Activated T-cell treated with anti-CD3 and anti-CD28 coated beads for 4 hours (primary cell): Measurements from ENCODE around the gene CALHM4.

Source experiments
- DNase-seq: peaks from one replicate; pipeline ENCODE4 v3.0.0-alpha.2; 2020

Gene CALHM4

GRCh38 chr6:116553451-116553850, at the start of gene CALHM4:
Gene CALHM4, plus strand, starts transcription at chr6:116553751. Its CDS starts 43 bp downstream, at chr6:116553794.
- no peak for DNase-seq

GRCh38 chr6:116507324-116507723, 46.2 kb upstream of the CALHM4 start:
- DNase-seq = no peak

- no peak for DNase-seq
Observed at GRCh38 chr6:116508527-116508926, 45.0 kb upstream of the CALHM4 start.

- no peak for DNase-seq
Observed at GRCh38 chr6:116511424-116512110, 42.0 kb upstream of the CALHM4 start, which contains the start of gene CALHM5. Gene CALHM5, plus strand, starts transcription at chr6:116511639. Its CDS starts 58 bp downstream, at chr6:116511697.

- no peak for DNase-seq
Observed at GRCh38 chr6:116512111-116512559, 41.4 kb upstream of the CALHM4 start.

GRCh38 chr6:116512734-116513133, 40.8 kb upstream of the CALHM4 start:
- DNase-seq = no peak

- DNase-seq = no peak
Observed at GRCh38 chr6:116513224-116513875, 40.2 kb upstream of the CALHM4 start.

GRCh38 chr6:116514111-116514510, 39.4 kb upstream of the CALHM4 start:
- no peak for DNase-seq

GRCh38 chr6:116515141-116515540, 38.4 kb upstream of the CALHM4 start:
- no peak for DNase-seq

- DNase-seq = no peak
Observed at GRCh38 chr6:116518621-116519368, 34.8 kb upstream of the CALHM4 start.

GRCh38 chr6:116522896-116523295, 30.7 kb upstream of the CALHM4 start:
- DNase-seq = no peak

GRCh38 chr6:116524236-116524635, 29.3 kb upstream of the CALHM4 start:
- DNase-seq = no peak

GRCh38 chr6:116528133-116528532, 25.4 kb upstream of the CALHM4 start:
- no peak for DNase-seq

- no peak for DNase-seq
Observed at GRCh38 chr6:116528780-116529179, 24.8 kb upstream of the CALHM4 start.

GRCh38 chr6:116529466-116530290, 23.9 kb upstream of the CALHM4 start:
- DNase-seq = no peak

GRCh38 chr6:116530436-116530835, 23.1 kb upstream of the CALHM4 start:
- DNase-seq = no peak

- peak; percentile 52 for DNase-seq
Observed at GRCh38 chr6:116531675-116532570, 21.6 kb upstream of the CALHM4 start.

GRCh38 chr6:116533233-116533957, 20.2 kb upstream of the CALHM4 start:
- no peak for DNase-seq

GRCh38 chr6:116535109-116535508, 18.4 kb upstream of the CALHM4 start:
- DNase-seq = no peak

- DNase-seq = peak; percentile 19
Observed at GRCh38 chr6:116536216-116536621, 17.3 kb upstream of the CALHM4 start.

- no peak for DNase-seq
Observed at GRCh38 chr6:116542426-116542825, 11.1 kb upstream of the CALHM4 start.
